Measurements from ENCODE around the gene POC1B. TPM values are rescaled to one million over a fixed set of nuclear protein-coding genes. Genes with fewer than 3 reads are reported as not detected.

The POC1B gene
- total and polyA plus RNA-seq, 10 donors: 10.5 to 47.3 (median 30.4) TPM

DNA sequence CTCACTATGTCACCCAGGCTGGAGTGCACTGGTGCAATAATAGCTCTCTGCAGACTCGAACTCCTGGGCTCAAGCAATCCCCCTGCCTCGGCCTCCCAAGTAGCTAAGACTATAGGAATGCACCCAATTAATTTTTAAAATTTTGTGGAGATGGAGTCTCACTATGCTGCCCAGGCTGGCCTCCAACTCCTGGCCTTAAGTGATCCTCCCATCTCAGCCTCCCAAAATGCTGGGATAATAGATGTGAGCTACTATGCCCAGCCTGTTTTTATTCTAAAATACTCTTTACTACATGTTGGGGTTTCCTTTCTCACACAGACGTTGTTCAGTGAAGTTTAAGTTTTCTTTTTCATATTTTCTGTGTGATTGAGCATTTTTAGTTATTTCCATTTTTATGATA, 112.6 kb downstream of the POC1B start:
- no peaks in the 10 kb centered on the region for H3K27me3 ChIP-seq (replicated peaks in 1 of 7)
- DNase-seq: no peak
- no peaks in the 10 kb centered on the region for H3K9me3 ChIP-seq
- H3K4me1 ChIP-seq: peaks cover 0 to 6% (median 0%) of the 10 kb centered on the region in 6 donors
- intact Hi-C loops (cut with DNase I; ENCODE audit: low total_unique reads): no loop called here
- no peak overlapping the region for H3K4me3 ChIP-seq
- TF ChIP-seq POLR2AphosphoS5 (IDR thresholded peaks at IDR 0.05) (no peak), POLR2A (IDR thresholded peaks at IDR 0.05) (no peak), CTCF (IDR thresholded peaks at IDR 0.05 in 8 of 11, conservative IDR thresholded peaks at IDR 0.05 in 3 of 11) (no peak)
- no peak overlapping the region for H3K27ac ChIP-seq
- 86 to 100% (median 95%) methylated on average over 3 of the region's 3 CpGs for WGBS, 5 donors
- H3K36me3 ChIP-seq: peaks cover 0 to 3% (median 0%) of the 10 kb centered on the region in 6 donors

GRCh38 chr12:89412665-89413064, 113.2 kb downstream of the POC1B start:
- no peak for DNase-seq
- H3K36me3 ChIP-seq: no peaks in the 10 kb centered on the region
- WGBS, 5 donors: 81 to 94% (median 88%) methylated on average over 6 of the region's 6 CpGs
- no peak overlapping the region for H3K27ac ChIP-seq
- no peak overlapping the region for H3K4me3 ChIP-seq
- H3K9me3 ChIP-seq: no peaks in the 10 kb centered on the region
- no peaks in the 10 kb centered on the region for H3K27me3 ChIP-seq (replicated peaks in 1 of 7)
- intact Hi-C loops (cut with DNase I; ENCODE audit: low total_unique reads): no loop called here
- peaks cover 0 to 2% (median 0%) of the 10 kb centered on the region in 6 donors for H3K4me1 ChIP-seq
- TF ChIP-seq POLR2AphosphoS5 (IDR thresholded peaks at IDR 0.05) (no peak), CTCF (IDR thresholded peaks at IDR 0.05 in 8 of 11, conservative IDR thresholded peaks at IDR 0.05 in 3 of 11) (no peak), POLR2A (IDR thresholded peaks at IDR 0.05) (no peak)

GRCh38 chr12:89411846-89412245, 114.0 kb downstream of the POC1B start:
- DNase-seq: no peak
- Histone ChIP-seq H3K27me3 (replicated peaks in 1 of 7) (no peaks in the 10 kb centered on the region), H3K9me3 (no peaks in the 10 kb centered on the region), H3K4me1 (peaks cover 0 to 2% (median 0%) of the 10 kb centered on the region in 6 donors), H3K36me3 (no peaks in the 10 kb centered on the region), H3K27ac (no peak overlapping the region), H3K4me3 (no peak overlapping the region)
- 65 to 71% (median 69%) methylated on average over 4 of the region's 4 CpGs for WGBS, 5 donors
- TF ChIP-seq CTCF (IDR thresholded peaks at IDR 0.05 in 8 of 11, conservative IDR thresholded peaks at IDR 0.05 in 3 of 11) (no peak), POLR2A (IDR thresholded peaks at IDR 0.05) (no peak), POLR2AphosphoS5 (IDR thresholded peaks at IDR 0.05) (no peak)
- intact Hi-C loops (cut with DNase I; ENCODE audit: low total_unique reads): no loop called here

DNA sequence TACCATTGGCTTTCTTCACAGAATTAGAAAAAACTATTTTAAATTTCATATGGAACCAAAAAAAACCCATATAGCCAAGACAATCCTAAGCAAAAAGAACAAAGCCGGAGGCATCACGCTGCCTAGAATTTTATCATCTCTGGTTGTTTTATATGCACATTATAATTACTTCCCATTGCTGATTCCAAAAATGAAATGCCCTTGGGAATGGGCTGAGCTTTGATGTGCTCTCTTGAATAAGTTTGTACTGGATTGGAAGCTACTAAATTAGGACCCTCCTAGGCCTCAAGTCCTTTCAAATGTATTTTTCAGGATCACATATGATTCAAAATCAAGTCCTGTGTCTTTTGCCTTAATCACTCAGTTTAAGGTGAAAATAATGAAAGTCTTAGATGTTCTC, 114.6 kb downstream of the POC1B start:
- 83 to 89% (median 85%) methylated on average over 2 of the region's 2 CpGs for whole genome bisulfite sequencing, 5 donors
- intact Hi-C loops (cut with DNase I; ENCODE audit: low total_unique reads): no loop called here
- DNase-seq: no peak
- no peak overlapping the region for H3K27ac ChIP-seq
- TF ChIP-seq CTCF (IDR thresholded peaks at IDR 0.05 in 8 of 11, conservative IDR thresholded peaks at IDR 0.05 in 3 of 11): no peak
- no peak overlapping the region for H3K4me3 ChIP-seq
- no peaks in the 10 kb centered on the region for H3K36me3 ChIP-seq
- no peaks in the 10 kb centered on the region for H3K9me3 ChIP-seq
- no peaks in the 10 kb centered on the region for H3K27me3 ChIP-seq (replicated peaks in 1 of 7)
- H3K4me1 ChIP-seq: peaks cover 0 to 2% (median 0%) of the 10 kb centered on the region in 6 donors
